NCI-H128 (cell line): ENCODE results near the gene MED9.
"Not testable (repeated sequence)": the region's sequence is repeated elsewhere in the genome, so short reads cannot be mapped to it uniquely, and the experiment has no call there.

ENCODE experiments used
- DNase-seq: peaks from one replicate; lab custom pipeline; 2025; ENCODE audit not compliant: unreplicated experiment; lab: John Stamatoyannopoulos, UW

The MED9 gene

GRCh38 chr17:17476865-17477467 lies at the start of gene MED9:
TSS of gene MED9 (plus strand) at chr17:17477000. CDS start at chr17:17477042, 42 bp downstream.
- peak; percentile 70 for DNase-seq

GRCh38 chr17:17429222-17429621 lies 47.6 kb upstream of the MED9 start:
- no peak for DNase-seq

GRCh38 chr17:17430924-17431323 lies 45.9 kb upstream of the MED9 start:
- DNase-seq, result not testable (repeated sequence)

GRCh38 chr17:17431605-17432004 lies 45.2 kb upstream of the MED9 start:
- no peak for DNase-seq

- DNase-seq, result no peak
These were observed 43.6 kb upstream of the MED9 start for GRCh38 chr17:17433000-17433703.

GRCh38 chr17:17434477-17434876 lies 42.3 kb upstream of the MED9 start:
- DNase-seq, result no peak

GRCh38 chr17:17435323-17435722 lies 41.5 kb upstream of the MED9 start:
- DNase-seq, result no peak

GRCh38 chr17:17437461-17437860 lies 39.3 kb upstream of the MED9 start:
- no peak for DNase-seq

- no peak for DNase-seq
These were observed 38.9 kb upstream of the MED9 start for GRCh38 chr17:17437893-17438292.

- peak; percentile 70 for DNase-seq
These were observed 36.6 kb upstream of the MED9 start for GRCh38 chr17:17440010-17440843.

- DNase-seq, result no peak
These were observed 35.7 kb upstream of the MED9 start for GRCh38 chr17:17440938-17441675.

GRCh38 chr17:17443173-17443572 lies 33.6 kb upstream of the MED9 start:
- no peak for DNase-seq

GRCh38 chr17:17445296-17445924 lies 31.4 kb upstream of the MED9 start:
- no peak for DNase-seq

GRCh38 chr17:17445925-17446665 lies 30.7 kb upstream of the MED9 start:
- no peak for DNase-seq

- DNase-seq, result no peak
These were observed 30.1 kb upstream of the MED9 start for GRCh38 chr17:17446666-17447155.

GRCh38 chr17:17447264-17447663 lies 29.5 kb upstream of the MED9 start:
- DNase-seq, result no peak

- no peak for DNase-seq
These were observed 28.7 kb upstream of the MED9 start for GRCh38 chr17:17448076-17448475.

GRCh38 chr17:17448723-17449122 lies 28.1 kb upstream of the MED9 start:
- DNase-seq, result no peak

GRCh38 chr17:17453088-17453487 lies 23.7 kb upstream of the MED9 start:
- no peak for DNase-seq

- no peak for DNase-seq
These were observed 22.5 kb upstream of the MED9 start for GRCh38 chr17:17454276-17454675.
